ENCODE measurements around the gene ADARB2.

The ADARB2 gene

DNA sequence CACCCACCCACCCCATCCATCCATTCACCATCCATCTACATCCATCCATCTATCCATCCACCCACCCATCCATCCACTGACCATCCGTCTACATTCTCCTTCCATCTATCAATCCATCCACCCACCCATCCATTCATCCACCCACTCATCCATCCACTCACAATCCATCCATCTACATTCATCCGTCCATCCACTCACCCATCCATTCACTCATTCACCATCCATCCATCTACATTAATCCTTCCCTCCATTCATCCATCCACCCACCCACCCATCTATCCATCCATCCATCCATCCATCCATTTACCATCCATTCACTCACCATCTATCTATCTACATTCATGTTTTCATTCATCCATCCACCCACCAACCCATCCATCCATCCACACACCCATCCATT lies 292.5 kb downstream of the ADARB2 start:
- TF ChIP-seq, protein P1, sequence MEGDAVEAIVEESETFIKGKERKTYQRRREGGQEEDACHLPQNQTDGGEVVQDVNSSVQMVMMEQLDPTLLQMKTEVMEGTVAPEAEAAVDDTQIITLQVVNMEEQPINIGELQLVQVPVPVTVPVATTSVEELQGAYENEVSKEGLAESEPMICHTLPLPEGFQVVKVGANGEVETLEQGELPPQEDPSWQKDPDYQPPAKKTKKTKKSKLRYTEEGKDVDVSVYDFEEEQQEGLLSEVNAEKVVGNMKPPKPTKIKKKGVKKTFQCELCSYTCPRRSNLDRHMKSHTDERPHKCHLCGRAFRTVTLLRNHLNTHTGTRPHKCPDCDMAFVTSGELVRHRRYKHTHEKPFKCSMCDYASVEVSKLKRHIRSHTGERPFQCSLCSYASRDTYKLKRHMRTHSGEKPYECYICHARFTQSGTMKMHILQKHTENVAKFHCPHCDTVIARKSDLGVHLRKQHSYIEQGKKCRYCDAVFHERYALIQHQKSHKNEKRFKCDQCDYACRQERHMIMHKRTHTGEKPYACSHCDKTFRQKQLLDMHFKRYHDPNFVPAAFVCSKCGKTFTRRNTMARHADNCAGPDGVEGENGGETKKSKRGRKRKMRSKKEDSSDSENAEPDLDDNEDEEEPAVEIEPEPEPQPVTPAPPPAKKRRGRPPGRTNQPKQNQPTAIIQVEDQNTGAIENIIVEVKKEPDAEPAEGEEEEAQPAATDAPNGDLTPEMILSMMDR (IDR thresholded peaks at IDR 0.05; ENCODE audit: low read depth, low read length, poor library complexity, severe bottlenecking) = no peak
- TF ChIP-seq EZH2phosphoT487 (IDR thresholded peaks at IDR 0.05; ENCODE audit: borderline replicate concordance, low read length) = no peak
- H3K4me2 ChIP-seq (ENCODE audit: low read length) = no peak overlapping the region
- no peaks in the 10 kb centered on the region for H4K20me1 ChIP-seq (ENCODE audit: control insufficient read depth, insufficient read depth, low read depth, low read length)
- peaks cover 33% of the 10 kb centered on the region for H3K4me1 ChIP-seq (ENCODE audit: control insufficient read depth, low read length)
- H3F3A ChIP-seq (ENCODE audit: control insufficient read depth, insufficient read depth) = no peaks in the 10 kb centered on the region
- no peaks in the 10 kb centered on the region for H3K9me2 ChIP-seq (replicated peaks; ENCODE audit: control insufficient read depth, low read length)
- H3K27ac ChIP-seq (ENCODE audit: low read depth, low read length) = no peak overlapping the region
- H3K9me3 ChIP-seq (ENCODE audit: control insufficient read depth, insufficient read depth, low read length) = peaks cover 4% of the 10 kb centered on the region; the same call in 1 of the 2 replicates
- H3K27me3 ChIP-seq (ENCODE audit: control insufficient read depth, low read length) = no peaks in the 10 kb centered on the region
- no peaks in the 10 kb centered on the region for H3K79me2 ChIP-seq (ENCODE audit: control insufficient read depth, low read length)
- no peaks in the 10 kb centered on the region for H3K36me3 ChIP-seq (ENCODE audit: control insufficient read depth, low read length)
- no peak overlapping the region for H3K4me3 ChIP-seq (ENCODE audit: low read length)

DNA sequence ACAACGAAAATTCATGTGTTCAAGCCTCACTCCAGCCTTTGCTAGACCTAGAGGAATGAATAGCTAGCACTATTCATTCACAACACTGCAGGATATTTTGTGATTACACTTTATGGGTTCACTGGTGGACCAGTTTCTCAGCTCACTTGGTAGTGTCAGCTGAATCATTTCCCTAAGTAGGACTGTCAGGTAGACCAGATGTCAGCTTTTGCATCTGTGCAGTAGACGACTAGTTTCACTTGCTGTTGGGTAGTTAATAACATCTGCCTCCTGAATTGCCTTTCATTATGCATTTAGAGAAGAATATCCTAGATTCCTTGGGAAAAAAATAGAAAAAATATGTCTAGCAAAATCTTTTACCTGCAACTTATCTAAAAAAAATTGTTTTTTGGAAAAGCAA lies 296.4 kb downstream of the ADARB2 start:
- Histone ChIP-seq H3K4me2 (ENCODE audit: low read length) (peak overlapping the region; percentile 21), H3K27ac (ENCODE audit: low read depth, low read length) (no peak overlapping the region), H3K4me1 (ENCODE audit: control insufficient read depth, low read length) (peaks cover 23% of the 10 kb centered on the region), H3K4me3 (ENCODE audit: low read length) (no peak overlapping the region), H3K9me3 (ENCODE audit: control insufficient read depth, insufficient read depth, low read length) (peaks cover 4% of the 10 kb centered on the region; the same call in 1 of the 2 replicates), H3F3A (ENCODE audit: control insufficient read depth, insufficient read depth) (peaks cover 10% of the 10 kb centered on the region), H4K20me1 (ENCODE audit: control insufficient read depth, insufficient read depth, low read depth, low read length) (no peaks in the 10 kb centered on the region), H3K9me2 (replicated peaks; ENCODE audit: control insufficient read depth, low read length) (no peaks in the 10 kb centered on the region), H3K36me3 (ENCODE audit: control insufficient read depth, low read length) (no peaks in the 10 kb centered on the region), H3K27me3 (ENCODE audit: control insufficient read depth, low read length) (no peaks in the 10 kb centered on the region), H3K79me2 (ENCODE audit: control insufficient read depth, low read length) (no peaks in the 10 kb centered on the region)
- no peak for TF ChIP-seq EZH2phosphoT487 (IDR thresholded peaks at IDR 0.05; ENCODE audit: borderline replicate concordance, low read length)
- TF ChIP-seq, protein P1 (IDR thresholded peaks at IDR 0.05; ENCODE audit: low read depth, low read length, poor library complexity, severe bottlenecking) = no peak

DNA sequence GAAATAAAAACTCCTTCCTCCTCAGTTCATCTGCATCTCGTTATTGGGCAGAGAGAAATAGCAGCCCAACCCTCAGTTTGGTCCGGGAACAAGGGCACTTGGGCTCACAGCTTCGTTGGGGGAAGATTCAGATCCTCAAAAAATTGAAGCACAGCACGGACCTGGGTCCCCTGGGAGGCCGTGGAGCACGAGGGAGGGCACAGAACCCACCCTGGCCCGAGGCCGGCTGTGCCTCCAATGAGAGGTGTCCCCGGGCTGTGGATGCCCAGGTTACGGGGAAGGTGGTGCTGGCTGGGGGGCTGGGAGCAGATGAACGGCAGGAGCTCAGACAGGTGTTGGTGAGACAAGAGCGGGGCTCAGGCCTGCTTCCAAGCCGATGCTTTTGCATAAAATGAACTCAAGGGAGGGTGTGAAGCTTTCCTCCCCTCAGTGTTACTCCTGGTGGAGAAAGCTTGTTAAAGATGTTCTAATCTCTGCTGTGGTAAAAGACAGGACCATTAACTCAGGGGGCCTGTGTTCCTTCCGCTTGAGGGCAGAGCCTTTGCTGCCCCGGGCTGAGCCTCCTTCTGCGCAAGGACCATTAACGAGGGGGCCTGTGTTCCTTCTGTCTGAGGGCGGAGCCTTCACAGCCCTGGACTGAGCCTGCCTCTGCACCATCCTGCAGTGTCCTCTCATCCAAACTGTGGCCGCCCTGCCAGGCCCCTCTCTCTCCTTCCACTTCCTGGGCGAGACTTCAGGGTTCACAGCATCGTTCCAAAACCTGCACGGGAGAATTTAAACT lies 302.2 kb downstream of the ADARB2 start:
- Histone ChIP-seq H3K4me3 (ENCODE audit: low read length) (no peak overlapping the region), H4K20me1 (ENCODE audit: control insufficient read depth, insufficient read depth, low read depth, low read length) (no peaks in the 10 kb centered on the region), H3K9me3 (ENCODE audit: control insufficient read depth, insufficient read depth, low read length) (peaks cover 2% of the 10 kb centered on the region), H3K4me1 (ENCODE audit: control insufficient read depth, low read length) (peaks cover 13% of the 10 kb centered on the region), H3K9me2 (replicated peaks; ENCODE audit: control insufficient read depth, low read length) (no peaks in the 10 kb centered on the region), H3F3A (ENCODE audit: control insufficient read depth, insufficient read depth) (peaks cover 10% of the 10 kb centered on the region), H3K36me3 (ENCODE audit: control insufficient read depth, low read length) (no peaks in the 10 kb centered on the region), H3K79me2 (ENCODE audit: control insufficient read depth, low read length) (no peaks in the 10 kb centered on the region), H3K4me2 (ENCODE audit: low read length) (no peak overlapping the region), H3K27ac (ENCODE audit: low read depth, low read length) (no peak overlapping the region), H3K27me3 (ENCODE audit: control insufficient read depth, low read length) (no peaks in the 10 kb centered on the region)
- TF ChIP-seq, protein P1 (IDR thresholded peaks at IDR 0.05; ENCODE audit: low read depth, low read length, poor library complexity, severe bottlenecking) = no peak
- TF ChIP-seq EZH2phosphoT487 (IDR thresholded peaks at IDR 0.05; ENCODE audit: borderline replicate concordance, low read length) = no peak

Data from DOHH2 (cell line).